Measurements from ENCODE around the gene B3GAT2. TPM values are rescaled to one million over a fixed set of nuclear protein-coding genes. Genes with fewer than 3 reads are reported as not detected.

Gene B3GAT2
- total RNA-seq, 2 donors from 2014 or later, result not detected

DNA sequence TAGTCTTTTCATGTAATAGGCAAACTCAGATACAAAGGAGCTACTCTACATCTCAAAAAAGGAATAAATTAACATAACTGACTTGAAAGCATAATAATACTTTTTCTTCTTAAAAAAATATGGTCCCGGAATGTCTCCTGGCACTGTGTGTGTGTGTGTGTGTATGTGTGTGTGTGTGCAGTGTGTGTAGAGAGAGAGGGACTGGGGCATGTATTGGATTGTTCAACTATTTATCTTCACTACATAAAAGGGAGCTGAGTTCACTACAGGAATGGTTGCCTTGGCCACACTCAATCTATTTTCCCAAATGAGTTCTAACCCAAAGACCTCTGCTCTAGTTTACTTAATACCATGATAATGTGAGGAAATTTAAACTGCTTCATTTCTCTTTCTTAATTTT lies 51.1 kb downstream of the B3GAT2 start:
- intact Hi-C loops (cut with DNase I), result no loop called here
- no peaks in the 10 kb centered on the region for H3K36me3 ChIP-seq (replicated peaks in 1 of 2; ENCODE audit: insufficient read depth in 1 of 2, low read depth in 2 of 2)
- DNase-seq (no peak), ATAC-seq (no peak)
- 61 to 75% methylated on average over 1 of the region's 1 CpG for WGBS, 2 donors
- TF ChIP-seq, protein P1, sequence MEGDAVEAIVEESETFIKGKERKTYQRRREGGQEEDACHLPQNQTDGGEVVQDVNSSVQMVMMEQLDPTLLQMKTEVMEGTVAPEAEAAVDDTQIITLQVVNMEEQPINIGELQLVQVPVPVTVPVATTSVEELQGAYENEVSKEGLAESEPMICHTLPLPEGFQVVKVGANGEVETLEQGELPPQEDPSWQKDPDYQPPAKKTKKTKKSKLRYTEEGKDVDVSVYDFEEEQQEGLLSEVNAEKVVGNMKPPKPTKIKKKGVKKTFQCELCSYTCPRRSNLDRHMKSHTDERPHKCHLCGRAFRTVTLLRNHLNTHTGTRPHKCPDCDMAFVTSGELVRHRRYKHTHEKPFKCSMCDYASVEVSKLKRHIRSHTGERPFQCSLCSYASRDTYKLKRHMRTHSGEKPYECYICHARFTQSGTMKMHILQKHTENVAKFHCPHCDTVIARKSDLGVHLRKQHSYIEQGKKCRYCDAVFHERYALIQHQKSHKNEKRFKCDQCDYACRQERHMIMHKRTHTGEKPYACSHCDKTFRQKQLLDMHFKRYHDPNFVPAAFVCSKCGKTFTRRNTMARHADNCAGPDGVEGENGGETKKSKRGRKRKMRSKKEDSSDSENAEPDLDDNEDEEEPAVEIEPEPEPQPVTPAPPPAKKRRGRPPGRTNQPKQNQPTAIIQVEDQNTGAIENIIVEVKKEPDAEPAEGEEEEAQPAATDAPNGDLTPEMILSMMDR (IDR thresholded peaks at IDR 0.05), result no peak
- TF ChIP-seq POLR2A (IDR thresholded peaks at IDR 0.05), result no peak
- no peak overlapping the region for H3K27ac ChIP-seq
- H3K4me1 ChIP-seq, result no peaks in the 10 kb centered on the region
- no peak overlapping the region for H3K4me3 ChIP-seq
- no peaks in the 10 kb centered on the region for H3K27me3 ChIP-seq
- no peaks in the 10 kb centered on the region for H3K9me3 ChIP-seq

GRCh38 chr6:70903665-70904452 lies 53.0 kb downstream of the B3GAT2 start:
- TF ChIP-seq, protein P1 (IDR thresholded peaks at IDR 0.05), result no peak
- DNase-seq (no peak), ATAC-seq (no peak)
- intact Hi-C loops (cut with DNase I), result no loop called here
- Histone ChIP-seq H3K27ac (no peak overlapping the region), H3K4me1 (no peaks in the 10 kb centered on the region), H3K27me3 (no peaks in the 10 kb centered on the region), H3K9me3 (no peaks in the 10 kb centered on the region), H3K4me3 (no peak overlapping the region), H3K36me3 (replicated peaks in 1 of 2; ENCODE audit: insufficient read depth in 1 of 2, low read depth in 2 of 2) (no peaks in the 10 kb centered on the region)
- 52 to 61% methylated on average over 2 of the region's 2 CpGs for WGBS, 2 donors

GRCh38 chr6:70901324-70901723 lies 55.5 kb downstream of the B3GAT2 start:
- no peak for ATAC-seq
- TF ChIP-seq, protein P1 (IDR thresholded peaks at IDR 0.05), result peak in 1 of 7 experiments; percentile 9
- no peak for TF ChIP-seq POLR2A (IDR thresholded peaks at IDR 0.05)
- intact Hi-C loops (cut with DNase I), result no loop called here
- H3K36me3 ChIP-seq (replicated peaks in 1 of 2; ENCODE audit: insufficient read depth in 1 of 2, low read depth in 2 of 2), result no peaks in the 10 kb centered on the region
- no peak for DNase-seq
- 56 to 72% methylated on average over 3 of the region's 3 CpGs for WGBS, 2 donors
- no peaks in the 10 kb centered on the region for H3K4me1 ChIP-seq
- H3K27me3 ChIP-seq, result no peaks in the 10 kb centered on the region
- no peak overlapping the region for H3K27ac ChIP-seq
- no peaks in the 10 kb centered on the region for H3K9me3 ChIP-seq
- H3K4me3 ChIP-seq, result no peak overlapping the region

DNA sequence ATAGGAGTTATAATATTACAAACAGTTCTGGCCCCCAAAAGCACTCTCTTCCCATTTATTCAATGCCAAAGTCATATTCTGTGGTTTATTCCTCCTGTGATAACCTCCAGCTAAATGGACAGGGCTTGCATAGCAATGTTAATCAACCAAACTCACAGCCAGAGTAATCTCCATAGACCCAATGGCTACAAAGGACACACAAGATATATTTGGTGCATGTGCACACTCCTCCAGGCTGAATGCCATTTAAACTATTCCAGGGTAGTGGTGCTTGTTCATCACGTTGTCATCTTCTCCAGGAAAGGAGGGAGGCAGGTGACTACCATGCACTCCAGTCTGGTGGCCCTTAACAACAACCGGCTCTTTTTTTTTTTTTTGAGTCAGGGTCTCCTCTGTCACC lies 56.8 kb downstream of the B3GAT2 start:
- TF ChIP-seq, protein P1 (IDR thresholded peaks at IDR 0.05), result no peak
- TF ChIP-seq POLR2A (IDR thresholded peaks at IDR 0.05), result no peak
- DNase-seq, result no peak
- intact Hi-C loops (cut with DNase I), result no loop called here
- H3K4me3 ChIP-seq, result no peak overlapping the region
- ATAC-seq, result no peak
- H3K36me3 ChIP-seq (replicated peaks in 1 of 2; ENCODE audit: insufficient read depth in 1 of 2, low read depth in 2 of 2), result no peaks in the 10 kb centered on the region
- H3K4me1 ChIP-seq, result no peaks in the 10 kb centered on the region
- H3K27me3 ChIP-seq, result no peaks in the 10 kb centered on the region
- 68 to 70% methylated on average over 2 of the region's 2 CpGs for WGBS, 2 donors
- H3K9me3 ChIP-seq, result no peaks in the 10 kb centered on the region
- no peak overlapping the region for H3K27ac ChIP-seq

- Histone ChIP-seq H3K9me3 (no peaks in the 10 kb centered on the region), H3K27me3 (no peaks in the 10 kb centered on the region), H3K4me1 (no peaks in the 10 kb centered on the region), H3K36me3 (replicated peaks in 1 of 2; ENCODE audit: insufficient read depth in 1 of 2, low read depth in 2 of 2) (no peaks in the 10 kb centered on the region), H3K27ac (no peak overlapping the region), H3K4me3 (no peak overlapping the region)
- intact Hi-C loops (cut with DNase I), result no loop called here
- no peak for ATAC-seq
- WGBS, 2 donors, result 94 to 95% methylated on average over 12 of the region's 12 CpGs
- no peak for TF ChIP-seq POLR2A (IDR thresholded peaks at IDR 0.05)
- TF ChIP-seq, protein P1 (IDR thresholded peaks at IDR 0.05), result no peak
- no peak for DNase-seq
These were observed 62.9 kb downstream of the B3GAT2 start for GRCh38 chr6:70894001-70894400.
